A549 (cell line): ENCODE measurements around the gene CEP63. TPM values are rescaled to one million over a fixed set of nuclear protein-coding genes. Genes with fewer than 3 reads are reported as not detected.
"Not testable (repeated sequence)": the region's sequence is repeated elsewhere in the genome, so short reads cannot be mapped to it uniquely, and the experiment has no call there.

Experiments
- ATAC-seq, 2 experiments: fragments of 200-7000 bp in 1 of 2; fragments of >200 bp in 1 of 2; cut with Nextera tagmentation in 1 of 2; cut with Tn5 transposase in 1 of 2; 3 replicates each; pipeline versions ENCODE4 v1.8.0 to v1.9.1; 2018 to 2020; ENCODE audit warnings: mild to moderate bottlenecking in 1 of 2, moderate library complexity in 1 of 2
- CTCF ChIA-PET: fragments of 300-600 bp; sonication (Branson Sonifier 250); formaldehyde crosslinking; extraction: SDS; loops from one replicate; lab custom pipeline; 2021; ENCODE audit warnings: antibody characterized with exemption, inconsistent platforms; lab: Yijun Ruan, JAX
- POLR2A ChIA-PET: fragments of 350-600 bp; formaldehyde crosslinking; extraction: SDS; loops from one replicate; lab custom pipeline; 2021; ENCODE audit warnings: antibody characterized with exemption, inconsistent platforms; lab: Yijun Ruan, JAX
- DNase-seq, 2 experiments: peaks; one replicate each; pipeline versions ENCODE4 v3.0.0 to v3.0.0-alpha.2; 2011 to 2016; ENCODE audit warnings: low read depth in 1 of 2, low spot score in 1 of 2
- FAIRE-seq: peaks from 2 replicates; lab custom pipeline; 2011; peaks lifted over from hg19 to GRCh38; lab: Jason Lieb, UNC
- H3K27ac ChIP-seq, 2 experiments: fragments of >200 bp; sonication (Bioruptor Twin); formaldehyde crosslinking; 3 replicates each; pipeline ENCODE4 v1.5.1; 2016 to 2017
- H3K4me1 ChIP-seq: fragments of >200 bp; sonication (Bioruptor Twin); formaldehyde crosslinking; 3 replicates; pipeline ENCODE4 v1.6.1; 2016
- H3K4me2 ChIP-seq: fragments of >200 bp; sonication (Bioruptor Twin); formaldehyde crosslinking; 3 replicates; pipeline ENCODE4 v1.6.1; 2016
- H3K4me3 ChIP-seq: fragments of >200 bp; sonication (Bioruptor Twin); formaldehyde crosslinking; 3 replicates; pipeline ENCODE4 v1.5.1; 2016
- H3K9me3 ChIP-seq: fragments of >200 bp; sonication (Bioruptor Twin); formaldehyde crosslinking; 3 replicates; pipeline ENCODE4 v1.6.1; 2016
- CBX2 ChIP-seq: fragments of 200-600 bp; sonication (generic); IDR thresholded peaks from 2 replicates; pipeline ENCODE4 v1.6.1; 2016; ENCODE audit warnings: low read depth, mild to moderate bottlenecking, borderline replicate concordance
- CBX8 ChIP-seq: fragments of 200-600 bp; sonication (generic); IDR thresholded peaks from 2 replicates; pipeline ENCODE4 v1.6.1; 2016
- CHD4 ChIP-seq: fragments of 200-600 bp; sonication (generic); IDR thresholded peaks from 2 replicates; pipeline ENCODE4 v1.6.1; 2016; ENCODE audit warnings: antibody characterized with exemption, mild to moderate bottlenecking, borderline replicate concordance
- GATA3 ChIP-seq: IDR thresholded peaks from 2 replicates; pipeline ENCODE4 v1.6.1; 2012; ENCODE audit warnings: borderline replicate concordance
- HDAC2 ChIP-seq: fragments of 200-600 bp; sonication (generic); IDR thresholded peaks from 2 replicates; pipeline ENCODE4 v1.6.1; 2016
- HOXB5 ChIP-seq: fragments of 250-450 bp; sonication (Bioruptor Pico); IDR thresholded peaks from 2 replicates; pipeline ENCODE4 v1.5.0; 2020; ENCODE audit warnings: mild to moderate bottlenecking, moderate library complexity
- JUN ChIP-seq, 2 experiments: fragments of >200 bp; sonication (Bioruptor Twin); formaldehyde crosslinking; IDR thresholded peaks; 2 replicates in 1 of 2; 3 replicates in 1 of 2; pipeline ENCODE4 v1.6.1; 2016 to 2017
- JUNB ChIP-seq: fragments of >200 bp; sonication (Bioruptor Twin); formaldehyde crosslinking; IDR thresholded peaks from 2 replicates; pipeline ENCODE4 v1.6.1; 2016
- KDM1A ChIP-seq: fragments of 200-600 bp; sonication (generic); IDR thresholded peaks from 2 replicates; pipeline ENCODE4 v1.6.1; 2016; ENCODE audit warnings: low read depth, mild to moderate bottlenecking
- MAFK ChIP-seq: fragments of 450-650 bp; IDR thresholded peaks from 2 replicates; pipeline ENCODE4 v1.6.1; 2014; ENCODE audit not compliant: partially characterized antibody
- NFE2L2 ChIP-seq: fragments of 150-350 bp; conservative IDR thresholded peaks from 2 replicates; pipeline ENCODE4 v1.6.1; 2014; ENCODE audit warnings: low read length
- NPAS2 ChIP-seq: fragments of 250-450 bp; sonication (Bioruptor Pico); IDR thresholded peaks from 2 replicates; pipeline ENCODE4 v1.8.0; 2022; ENCODE audit warnings: mild to moderate bottlenecking, moderate library complexity, borderline replicate concordance
- NR3C1 ChIP-seq: fragments of >200 bp; sonication (Bioruptor Twin); formaldehyde crosslinking; IDR thresholded peaks from 3 replicates; pipeline ENCODE4 v1.6.1; 2017
- POLR2A ChIP-seq: IDR thresholded peaks from 2 replicates; pipeline ENCODE4 v1.6.1; 2012; ENCODE audit warnings: mild to moderate bottlenecking, low read length
- POLR2AphosphoS2 ChIP-seq: conservative IDR thresholded peaks from 2 replicates; pipeline ENCODE4 v1.6.1; 2012; ENCODE audit warnings: low read length, improper control_type of control experiment, inconsistent platforms
- SREBF2 ChIP-seq: fragments of 450-650 bp; IDR thresholded peaks from 2 replicates; pipeline ENCODE4 v1.6.1; 2014; ENCODE audit warnings: mild to moderate bottlenecking, moderate library complexity
- TP53 ChIP-seq: fragments of 250-450 bp; sonication (Bioruptor Pico); IDR thresholded peaks from 2 replicates; pipeline ENCODE4 v1.5.0; 2021; ENCODE audit warnings: mild to moderate bottlenecking, moderate library complexity
- ZC3H11A ChIP-seq: fragments of 450-650 bp; IDR thresholded peaks from 2 replicates; pipeline ENCODE4 v1.6.1; 2014; ENCODE audit warnings: antibody characterized with exemption, mild to moderate bottlenecking
- ZFP36 ChIP-seq: fragments of 450-650 bp; IDR thresholded peaks from 2 replicates; pipeline ENCODE4 v1.6.1; 2014; ENCODE audit warnings: borderline replicate concordance; ENCODE audit not compliant: partially characterized antibody
- ZNF302 ChIP-seq: fragments of 250-450 bp; sonication (Bioruptor Pico); IDR thresholded peaks from 2 replicates; pipeline ENCODE4 v1.9.0; 2021; ENCODE audit warnings: inconsistent platforms, mild to moderate bottlenecking, moderate library complexity
- ZSCAN20 ChIP-seq: fragments of 250-450 bp; sonication (Bioruptor Pico); IDR thresholded peaks from 2 replicates; pipeline ENCODE4 v1.8.0; 2022; ENCODE audit warnings: mild to moderate bottlenecking, moderate library complexity
- WGBS: methylation state at CpG from one replicate; pipeline ENCODE4 v1.1.6; 2017; ENCODE audit errors: missing lambda C conversion rate; 5-methylcytosine and 5-hydroxymethylcytosine counted together
- polyA plus RNA-seq, 4 experiments: library from polyadenylated mRNA; depleted of rRNA in 3 of 4; stranded (reverse); fragments of >200 nt; fragmentation: RNase III in 1 of 4; extraction: RNeasy Plus Mini Kit Qiagen cat#74134 plus additional on column Dnase treatment in 1 of 4; gene quantifications; 2 replicates in 3 of 4; 3 replicates in 1 of 4; pipeline ENCODE4 v1.2.3, GENCODE V29; 2011 to 2017
- TF ChIP-seq, protein P1 (sequence below): fragments of 250-450 bp; sonication (Bioruptor Pico); IDR thresholded peaks from 2 replicates; pipeline ENCODE4 v1.5.0; 2021; ENCODE audit warnings: mild to moderate bottlenecking, moderate library complexity, borderline replicate concordance

Gene CEP63
- polyA plus RNA-seq, 2 of the 4 experiments (the other 2 are of a cell fraction) = 17.4 to 24.0 TPM

DNA sequence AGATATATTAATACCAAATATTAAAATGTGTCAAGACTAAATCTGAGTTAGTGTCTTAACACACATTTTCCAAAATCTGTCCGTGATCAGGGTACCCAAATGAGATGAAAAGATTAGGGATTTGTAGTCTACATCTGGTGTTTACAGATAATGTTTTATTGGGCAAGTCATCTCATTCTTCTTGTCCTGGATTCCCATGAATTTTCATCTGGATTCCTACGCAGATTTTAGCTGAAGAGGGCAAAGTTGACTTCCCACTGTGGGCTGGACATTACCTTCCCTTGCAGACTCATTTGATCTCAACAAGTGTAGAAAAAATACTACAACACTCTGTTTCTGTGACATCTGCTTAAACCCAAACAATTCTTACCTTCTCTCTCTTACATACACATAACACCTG is 79.1 kb downstream of the CEP63 start:
- 89% methylated on average over 2 of the region's 2 CpGs for WGBS
- POLR2A ChIA-PET = no interaction called here
- Histone ChIP-seq H3K4me2 (no peak overlapping the region), H3K4me1 (no peaks in the 10 kb centered on the region), H3K9me3 (no peaks in the 10 kb centered on the region), H3K27ac (no peak overlapping the region), H3K4me3 (no peak overlapping the region)
- CTCF ChIA-PET = interaction anchor here (0.5 kb wide), 1 partner anchor 939 kb away, joined by 3 read pairs; no protein-coding TSS in a partner anchor
- no peak for TF ChIP-seq GATA3
- FAIRE-seq = no peak
- DNase-seq = no peak
- no peak for ATAC-seq

DNA sequence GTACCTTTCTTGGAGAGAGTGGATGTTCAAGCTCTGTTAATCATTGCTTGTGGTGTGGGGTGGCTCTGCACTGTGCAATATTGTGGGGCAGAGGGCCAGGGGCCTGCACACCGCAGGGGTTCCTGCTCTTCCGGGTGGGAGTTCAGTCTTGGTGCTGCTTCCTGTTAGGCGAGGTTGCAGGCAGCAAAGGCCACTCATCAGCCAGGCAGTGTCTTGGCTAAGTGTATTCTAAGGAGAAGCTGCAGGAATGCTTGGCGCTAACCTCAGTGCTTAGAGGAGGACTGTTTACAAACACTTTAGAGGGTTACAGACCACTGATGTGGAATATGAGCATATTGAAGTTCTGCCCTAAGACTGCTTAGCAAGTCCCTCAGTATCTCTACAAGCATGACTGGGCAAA is 81.7 kb downstream of the CEP63 start:
- DNase-seq = no peak
- Histone ChIP-seq H3K4me2 (no peak overlapping the region), H3K9me3 (no peaks in the 10 kb centered on the region), H3K4me3 (no peak overlapping the region), H3K4me1 (no peaks in the 10 kb centered on the region), H3K27ac (no peak overlapping the region)
- TF ChIP-seq JUN (IDR thresholded peaks at IDR 0.05) (no peak), TP53 (CRISPR knock-in tag) (no peak), NPAS2 (CRISPR knock-in tag) (no peak), POLR2AphosphoS2 (no peak), CBX8 (no peak), JUNB (no peak), ZSCAN20 (CRISPR knock-in tag) (no peak), KDM1A (no peak)
- ATAC-seq = no peak
- ChIA-PET CTCF (interaction anchor here (0.6 kb wide), 1 partner anchor 227 kb away, joined by 3 read pairs; the partner anchor contains the start of gene EPHB1), POLR2A (no interaction called here)
- FAIRE-seq = no peak
- 76% methylated on average over 4 of the region's 4 CpGs for WGBS

DNA sequence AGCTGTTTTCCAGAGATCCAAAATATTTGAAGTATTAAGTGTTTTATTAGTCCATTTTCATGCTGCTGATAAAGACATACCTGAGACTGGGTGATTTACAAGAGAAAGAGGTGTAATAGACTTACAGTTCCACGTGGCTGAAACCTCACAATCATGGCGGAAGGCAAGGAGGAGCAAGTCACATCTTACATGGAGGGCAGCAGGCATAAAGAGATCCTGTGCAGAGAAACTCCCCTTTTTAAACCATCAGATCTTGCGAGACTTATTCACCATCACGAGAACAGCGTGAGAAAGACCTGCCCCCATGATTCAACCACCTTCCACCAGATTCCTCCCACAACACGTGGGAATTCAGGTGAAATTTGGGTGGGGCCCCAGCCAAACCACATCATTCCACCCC is 82.9 kb downstream of the CEP63 start:
- ChIA-PET POLR2A (no interaction called here), CTCF (no interaction called here)

DNA sequence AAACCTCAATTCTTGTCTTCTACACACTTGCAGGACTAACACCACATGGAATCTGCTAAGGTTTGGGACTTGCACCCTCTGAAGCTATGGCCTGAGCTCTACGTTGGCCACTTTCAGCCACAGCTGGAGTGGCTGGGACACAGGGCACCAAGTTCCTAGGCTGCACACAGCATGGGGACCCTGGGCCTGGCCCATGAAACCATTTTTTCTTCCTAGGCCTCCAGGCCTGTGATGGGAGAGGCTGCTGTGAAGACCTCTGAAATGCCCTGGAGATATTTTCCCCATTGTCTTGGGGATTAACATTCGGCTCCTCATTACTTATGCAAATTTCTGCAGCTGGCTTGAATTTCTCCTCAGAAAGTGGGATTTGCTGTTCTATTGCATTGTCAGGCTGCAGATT is 84.0 kb downstream of the CEP63 start:
- H3K27ac ChIP-seq, H3K9me3 ChIP-seq, H3K4me3 ChIP-seq: not testable (repeated sequence)
- peak; percentile 69 for TF ChIP-seq ZFP36
- TF ChIP-seq, all 56 proteins: peak for 1; not testable (repeated sequence) for 55
- WGBS = 16% methylated on average over 2 of the region's 2 CpGs
- CTCF ChIA-PET, ATAC-seq, FAIRE-seq, DNase-seq, POLR2A ChIA-PET, H3K4me1 ChIP-seq, H3K4me2 ChIP-seq: not testable (repeated sequence)

More for the DNA sequence above, 82.9 kb downstream of the CEP63 start:
- 50% methylated on average over 6 of the region's 6 CpGs for WGBS
- Histone ChIP-seq H3K4me3 (no peak overlapping the region), H3K4me2 (no peak overlapping the region), H3K4me1 (no peaks in the 10 kb centered on the region), H3K27ac (no peak overlapping the region), H3K9me3 (no peaks in the 10 kb centered on the region)
- ATAC-seq (no peak), DNase-seq (no peak), FAIRE-seq (no peak)
- TF ChIP-seq CBX2 (no peak), MAFK (no peak), ZC3H11A (no peak), TP53 (CRISPR knock-in tag) (no peak), ZNF302 (CRISPR knock-in tag) (no peak), NR3C1 (no peak), ZSCAN20 (CRISPR knock-in tag) (no peak), HOXB5 (CRISPR knock-in tag) (no peak), CHD4 (no peak), HDAC2 (no peak), NFE2L2 (no peak), POLR2A (no peak), SREBF2 (no peak)
- TF ChIP-seq, protein P1, sequence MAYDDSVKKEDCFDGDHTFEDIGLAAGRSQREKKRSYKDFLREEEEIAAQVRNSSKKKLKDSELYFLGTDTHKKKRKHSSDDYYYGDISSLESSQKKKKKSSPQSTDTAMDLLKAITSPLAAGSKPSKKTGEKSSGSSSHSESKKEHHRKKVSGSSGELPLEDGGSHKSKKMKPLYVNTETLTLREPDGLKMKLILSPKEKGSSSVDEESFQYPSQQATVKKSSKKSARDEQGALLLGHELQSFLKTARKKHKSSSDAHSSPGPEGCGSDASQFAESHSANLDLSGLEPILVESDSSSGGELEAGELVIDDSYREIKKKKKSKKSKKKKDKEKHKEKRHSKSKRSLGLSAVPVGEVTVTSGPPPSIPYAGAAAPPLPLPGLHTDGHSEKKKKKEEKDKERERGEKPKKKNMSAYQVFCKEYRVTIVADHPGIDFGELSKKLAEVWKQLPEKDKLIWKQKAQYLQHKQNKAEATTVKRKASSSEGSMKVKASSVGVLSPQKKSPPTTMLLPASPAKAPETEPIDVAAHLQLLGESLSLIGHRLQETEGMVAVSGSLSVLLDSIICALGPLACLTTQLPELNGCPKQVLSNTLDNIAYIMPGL (CRISPR knock-in tag) = no peak
